GM12878 (cell line): Measurements from ENCODE around the gene NEK11. TPM values are rescaled to one million over a fixed set of nuclear protein-coding genes. Genes with fewer than 3 reads are reported as not detected.

Source experiments
- ATAC-seq: fragments of 200-7000 bp; cut with Tn5 transposase; 3 replicates; pipeline ENCODE4 v1.9.1; 2020; ENCODE audit warnings: mild to moderate bottlenecking, moderate library complexity
- BruUV-seq: library from RNA; stranded (reverse); fragments of 400-500 nt; replicated peaks from 2 replicates; lab custom pipeline; 2021; lab: Mats Ljungman, UMichigan
- CTCF ChIA-PET: fragments of 300-600 bp; sonication (Branson Sonifier 250); formaldehyde crosslinking; extraction: SDS; loops from one replicate; lab custom pipeline; 2021; ENCODE audit warnings: inconsistent platforms; lab: Yijun Ruan, JAX
- POLR2A ChIA-PET: fragments of 350-600 bp; formaldehyde crosslinking; extraction: SDS; loops from one replicate; lab custom pipeline; 2021; ENCODE audit warnings: inconsistent platforms; lab: Charles Lee
- RAD21 ChIA-PET: fragments of 300-600 bp; sonication (Branson Sonifier 250); formaldehyde crosslinking; loops from one replicate; lab custom pipeline; 2023; ENCODE audit warnings: antibody characterized with exemption; ENCODE audit not compliant: unreplicated experiment; lab: Charles Lee
- SMC1A ChIA-PET: fragments of 300-600 bp; sonication (Branson Sonifier 250); formaldehyde crosslinking; loops from one replicate; lab custom pipeline; 2023; ENCODE audit not compliant: unreplicated experiment, uncharacterized antibody; lab: Charles Lee
- DNase-seq: peaks from one replicate; pipeline ENCODE4 v3.0.0-alpha.2; 2011; ENCODE audit warnings: low read depth, low spot score
- FAIRE-seq: peaks from 3 replicates; lab custom pipeline; 2011; peaks lifted over from hg19 to GRCh38; lab: Jason Lieb, UNC
- H2AFZ ChIP-seq: 2 replicates; pipeline ENCODE4 v1.6.0; 2011; ENCODE audit warnings: low read depth, low read length, control low read depth; ENCODE audit not compliant: control insufficient read depth
- H3K27ac ChIP-seq: 2 replicates; pipeline ENCODE4 v1.5.1; 2011; ENCODE audit warnings: control low read depth; ENCODE audit not compliant: control insufficient read depth, insufficient read depth
- H3K27me3 ChIP-seq, 2 experiments: replicated peaks in 1 of 2; 2 replicates each; pipeline versions ENCODE4 v1.6.0 to v1.6.1; 2011; ENCODE audit warnings: low read length in 1 of 2; ENCODE audit not compliant: control insufficient read depth in 2 of 2, insufficient read depth in 2 of 2
- H3K36me3 ChIP-seq, 2 experiments: 2 replicates each; pipeline ENCODE4 v1.5.1; 2011; ENCODE audit warnings: low read length in 1 of 2; ENCODE audit not compliant: control insufficient read depth in 2 of 2, insufficient read depth in 2 of 2
- H3K4me1 ChIP-seq: 2 replicates; pipeline ENCODE4 v1.6.1; 2011; ENCODE audit warnings: mild to moderate bottlenecking, low read length, moderate library complexity, mixed read lengths; ENCODE audit not compliant: control insufficient read depth, insufficient read depth
- H3K4me2 ChIP-seq: 2 replicates; pipeline ENCODE4 v1.6.0; 2011; ENCODE audit warnings: control low read depth; ENCODE audit not compliant: control insufficient read depth, insufficient read depth
- H3K4me3 ChIP-seq: fragments of 200-600 bp; sonication (generic); 2 replicates; pipeline ENCODE4 v1.5.1; 2016
- H3K79me2 ChIP-seq: 2 replicates; pipeline ENCODE4 v1.6.0; 2011; ENCODE audit warnings: low read length; ENCODE audit not compliant: control insufficient read depth, insufficient read depth
- H3K9ac ChIP-seq: 2 replicates; pipeline ENCODE4 v1.8.0; 2011; ENCODE audit warnings: low read length, control low read depth, mixed read lengths; ENCODE audit not compliant: control insufficient read depth, insufficient read depth
- H3K9me3 ChIP-seq: replicated peaks from 3 replicates; pipeline ENCODE4 v1.5.1; 2011; ENCODE audit warnings: mild to moderate bottlenecking, low read length; ENCODE audit not compliant: control insufficient read depth, insufficient read depth
- H4K20me1 ChIP-seq: 2 replicates; pipeline ENCODE4 v1.6.0; 2011; ENCODE audit not compliant: control insufficient read depth, insufficient read depth
- BMI1 ChIP-seq: fragments of 450-650 bp; IDR thresholded peaks from 2 replicates; pipeline ENCODE4 v1.6.1; 2016; ENCODE audit warnings: mild to moderate bottlenecking, moderate library complexity, borderline replicate concordance
- CEBPB ChIP-seq, 2 experiments: fragments of 150-350 bp in 1 of 2; IDR thresholded peaks; 2 replicates each; pipeline ENCODE4 v1.6.1; 2012 to 2014; ENCODE audit warnings: low read depth in 2 of 2, low read length in 2 of 2, borderline replicate concordance in 1 of 2, inconsistent platforms in 1 of 2
- CHD4 ChIP-seq: fragments of 200-600 bp; sonication (generic); IDR thresholded peaks from 2 replicates; pipeline ENCODE4 v1.6.1; 2016; ENCODE audit warnings: mild to moderate bottlenecking
- ESRRA ChIP-seq: IDR thresholded peaks from 2 replicates; pipeline ENCODE4 v1.6.1; 2012; ENCODE audit warnings: mild to moderate bottlenecking, low read length, improper control_type of control experiment
- FOXK2 ChIP-seq: fragments of 450-650 bp; IDR thresholded peaks from 2 replicates; pipeline ENCODE4 v1.6.1; 2017; ENCODE audit warnings: mild to moderate bottlenecking, moderate library complexity
- SKIL ChIP-seq: fragments of 450-650 bp; IDR thresholded peaks from 2 replicates; pipeline ENCODE4 v1.6.1; 2017; ENCODE audit warnings: mild to moderate bottlenecking, low read depth, inconsistent platforms; ENCODE audit not compliant: poor library complexity, severe bottlenecking
- SMAD5 ChIP-seq: IDR thresholded peaks from 2 replicates; pipeline ENCODE4 v1.6.1; 2016; ENCODE audit warnings: antibody characterized with exemption, low read depth
- STAT1 ChIP-seq: fragments of 450-650 bp; conservative IDR thresholded peaks from 2 replicates; pipeline ENCODE4 v1.6.1; 2014; ENCODE audit warnings: antibody characterized with exemption, mild to moderate bottlenecking
- SUZ12 ChIP-seq: fragments of 200-600 bp; sonication (generic); IDR thresholded peaks from one replicate; pipeline ENCODE4 v1.6.1; 2018; ENCODE audit warnings: antibody characterized with exemption, mild to moderate bottlenecking; ENCODE audit not compliant: unreplicated experiment
- TAF1 ChIP-seq: IDR thresholded peaks from 2 replicates; pipeline ENCODE4 v1.6.1; 2011; ENCODE audit warnings: mild to moderate bottlenecking, low read depth, low read length, borderline replicate concordance
- ZNF384 ChIP-seq: IDR thresholded peaks from 2 replicates; pipeline ENCODE4 v1.6.1; 2012; ENCODE audit warnings: low read depth, mild to moderate bottlenecking, low read length, improper control_type of control experiment, borderline replicate concordance
- WGBS: methylation state at CpG from one replicate; pipeline ENCODE4 v1.1.6; 2016; ENCODE audit warnings: low lambda C conversion rate; ENCODE audit not compliant: insufficient replicate concordance, insufficient coverage; ENCODE audit errors: missing lambda C conversion rate; 5-methylcytosine and 5-hydroxymethylcytosine counted together
- in situ Hi-C: fragments of 300-500 bp; cut with MboI; formaldehyde crosslinking; loops from 9 replicates; pipeline ENCODE4 v1.14.3; 2018; ENCODE audit warnings: mixed read lengths
- intact Hi-C: fragments of 100-400 bp; cut with micrococcal nuclease; formaldehyde crosslinking; loops from one replicate; pipeline ENCODE4 v1.14.2; 2022; ENCODE audit not compliant: unreplicated experiment
- polyA plus RNA-seq, 11 experiments: library from polyadenylated mRNA; depleted of rRNA in 4 of 11; unstranded in 6 of 11; stranded (reverse) in 5 of 11; fragments of >200 nt; fragmentation: Nextera tagmentation in 4 of 11; fragmentation: Illumina TruSeq in 1 of 11; extraction: Ambion mirVana in 4 of 11; extraction: Trizol in 1 of 11; gene quantifications; 1 replicate in 1 of 11; 2 replicates in 10 of 11; pipeline versions ENCODE4 v1.2.1 to v1.2.3, GENCODE V29; 2011 to 2016; ENCODE audit warnings: inconsistent platforms in 2 of 11, missing spikeins in 2 of 11, low read depth in 1 of 11
- total RNA-seq, 4 experiments: library from RNA; depleted of rRNA in 3 of 4; stranded (reverse); fragments of >200 nt in 3 of 4; fragmentation: Illumina TruSeq in 1 of 4; extraction: Trizol in 1 of 4; gene quantifications; 2 replicates each; pipeline versions ENCODE4 v1.2.1 to v1.2.3, GENCODE V29; 2013 to 2021
- TF ChIP-seq, protein P1 (sequence below), 3 experiments: IDR thresholded peaks in 2 of 3; conservative IDR thresholded peaks in 1 of 3; 2 replicates each; pipeline ENCODE4 v1.5.1; 2011; ENCODE audit warnings: low read depth in 3 of 3, low read length in 3 of 3, mild to moderate bottlenecking in 3 of 3, control low read depth in 2 of 3, moderate library complexity in 2 of 3, inconsistent platforms in 1 of 3, mixed read lengths in 1 of 3; ENCODE audit not compliant: control insufficient read depth in 2 of 3, insufficient read depth in 1 of 3; ENCODE audit errors: extremely low read depth in 1 of 3
- TF ChIP-seq, protein P2 (sequence below): IDR thresholded peaks from 2 replicates; pipeline ENCODE4 v1.6.1; 2011; ENCODE audit warnings: borderline replicate concordance, low read depth, mild to moderate bottlenecking, moderate library complexity, mixed read lengths, low read length; ENCODE audit not compliant: insufficient read depth; ENCODE audit errors: extremely low read length

NEK11 gene
- total and polyA plus RNA-seq, 10 of the 15 experiments (the other 5 are each of a cell fraction or from before 2014, with no cell fraction given) = 0.05 to 0.94 (median 0.36) TPM; not detected in 1

DNA sequence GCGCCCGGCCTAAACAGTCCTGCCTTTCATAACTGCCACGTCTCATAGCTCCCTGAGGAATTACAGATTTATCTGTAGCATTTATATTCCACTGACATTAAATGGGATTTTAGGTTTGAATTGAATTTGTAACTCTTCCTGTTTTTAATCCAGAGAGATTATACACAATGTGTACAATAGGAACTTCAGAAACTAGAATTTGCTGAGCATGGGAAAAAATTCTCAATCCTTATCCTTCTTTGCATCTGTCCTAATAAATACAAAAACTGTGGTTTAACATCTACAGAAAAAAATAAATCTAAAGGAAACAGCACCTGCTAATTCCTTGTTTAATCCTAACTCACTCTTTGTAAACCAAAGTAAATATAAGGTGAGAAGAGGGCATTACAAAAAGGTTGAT is 2.2 kb downstream of the NEK11 start:
- in situ Hi-C loops = no loop called here

More for the DNA sequence above, 2.2 kb downstream of the NEK11 start:
- H3K36me3 ChIP-seq = no peaks in the 10 kb centered on the region
- no peak overlapping the region for H3K4me2 ChIP-seq
- DNase-seq (no peak), FAIRE-seq (no peak), ATAC-seq (no peak)
- H3K27me3 ChIP-seq = no peaks in the 10 kb centered on the region
- no peaks in the 10 kb centered on the region; the same call in 1 of the 2 replicates for H3K4me1 ChIP-seq
- no peaks in the 10 kb centered on the region for H4K20me1 ChIP-seq
- H3K27ac ChIP-seq = no peak overlapping the region
- no peak overlapping the region for H3K4me3 ChIP-seq
- peaks cover 4% of the 10 kb centered on the region; the same call in 1 of the 2 replicates for H3K79me2 ChIP-seq
- ChIA-PET SMC1A (no interaction called here), RAD21 (no interaction called here), POLR2A (no interaction called here), CTCF (no interaction called here)
- intact Hi-C loops = loop anchor here (5.0 to 10.0 kb wide), 3 partner anchors 274 to 466 kb away; partner anchors contain the start of gene NUDT16
- BruUV-seq = no TSS peak
- H3K9me3 ChIP-seq = no peaks in the 10 kb centered on the region
- WGBS = 75% methylated on average over 3 of the region's 3 CpGs
- no peak for TF ChIP-seq STAT1
- TF ChIP-seq CHD4 = no peak
- no peak for TF ChIP-seq ZNF384
- TF ChIP-seq, protein P1, sequence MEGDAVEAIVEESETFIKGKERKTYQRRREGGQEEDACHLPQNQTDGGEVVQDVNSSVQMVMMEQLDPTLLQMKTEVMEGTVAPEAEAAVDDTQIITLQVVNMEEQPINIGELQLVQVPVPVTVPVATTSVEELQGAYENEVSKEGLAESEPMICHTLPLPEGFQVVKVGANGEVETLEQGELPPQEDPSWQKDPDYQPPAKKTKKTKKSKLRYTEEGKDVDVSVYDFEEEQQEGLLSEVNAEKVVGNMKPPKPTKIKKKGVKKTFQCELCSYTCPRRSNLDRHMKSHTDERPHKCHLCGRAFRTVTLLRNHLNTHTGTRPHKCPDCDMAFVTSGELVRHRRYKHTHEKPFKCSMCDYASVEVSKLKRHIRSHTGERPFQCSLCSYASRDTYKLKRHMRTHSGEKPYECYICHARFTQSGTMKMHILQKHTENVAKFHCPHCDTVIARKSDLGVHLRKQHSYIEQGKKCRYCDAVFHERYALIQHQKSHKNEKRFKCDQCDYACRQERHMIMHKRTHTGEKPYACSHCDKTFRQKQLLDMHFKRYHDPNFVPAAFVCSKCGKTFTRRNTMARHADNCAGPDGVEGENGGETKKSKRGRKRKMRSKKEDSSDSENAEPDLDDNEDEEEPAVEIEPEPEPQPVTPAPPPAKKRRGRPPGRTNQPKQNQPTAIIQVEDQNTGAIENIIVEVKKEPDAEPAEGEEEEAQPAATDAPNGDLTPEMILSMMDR (IDR thresholded peaks at IDR 0.05 in 2 of 3, conservative IDR thresholded peaks at IDR 0.05 in 1 of 3; ENCODE audit: control insufficient read depth in 2 of 3, extremely low read depth in 1 of 3, insufficient read depth in 1 of 3, low read depth in 3 of 3, low read length in 3 of 3) = no peak
- no peak for TF ChIP-seq SMAD5
- no peak for TF ChIP-seq ESRRA
- TF ChIP-seq SUZ12 = no peak
- no peak for TF ChIP-seq CEBPB (IDR thresholded peaks at IDR 0.05; ENCODE audit: borderline replicate concordance in 1 of 2, low read depth in 2 of 2, low read length in 2 of 2)
- TF ChIP-seq, protein P2, sequence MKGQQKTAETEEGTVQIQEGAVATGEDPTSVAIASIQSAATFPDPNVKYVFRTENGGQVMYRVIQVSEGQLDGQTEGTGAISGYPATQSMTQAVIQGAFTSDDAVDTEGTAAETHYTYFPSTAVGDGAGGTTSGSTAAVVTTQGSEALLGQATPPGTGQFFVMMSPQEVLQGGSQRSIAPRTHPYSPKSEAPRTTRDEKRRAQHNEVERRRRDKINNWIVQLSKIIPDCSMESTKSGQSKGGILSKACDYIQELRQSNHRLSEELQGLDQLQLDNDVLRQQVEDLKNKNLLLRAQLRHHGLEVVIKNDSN = no peak
- no peak for TF ChIP-seq FOXK2
- TF ChIP-seq BMI1 = no peak
- TF ChIP-seq SKIL = no peak
- no peak for TF ChIP-seq TAF1
- no peak overlapping the region for H3K9ac ChIP-seq
- H2AFZ ChIP-seq = no peak overlapping the region
